ENCODE results near the gene XIRP2.

XIRP2 gene, protein sequence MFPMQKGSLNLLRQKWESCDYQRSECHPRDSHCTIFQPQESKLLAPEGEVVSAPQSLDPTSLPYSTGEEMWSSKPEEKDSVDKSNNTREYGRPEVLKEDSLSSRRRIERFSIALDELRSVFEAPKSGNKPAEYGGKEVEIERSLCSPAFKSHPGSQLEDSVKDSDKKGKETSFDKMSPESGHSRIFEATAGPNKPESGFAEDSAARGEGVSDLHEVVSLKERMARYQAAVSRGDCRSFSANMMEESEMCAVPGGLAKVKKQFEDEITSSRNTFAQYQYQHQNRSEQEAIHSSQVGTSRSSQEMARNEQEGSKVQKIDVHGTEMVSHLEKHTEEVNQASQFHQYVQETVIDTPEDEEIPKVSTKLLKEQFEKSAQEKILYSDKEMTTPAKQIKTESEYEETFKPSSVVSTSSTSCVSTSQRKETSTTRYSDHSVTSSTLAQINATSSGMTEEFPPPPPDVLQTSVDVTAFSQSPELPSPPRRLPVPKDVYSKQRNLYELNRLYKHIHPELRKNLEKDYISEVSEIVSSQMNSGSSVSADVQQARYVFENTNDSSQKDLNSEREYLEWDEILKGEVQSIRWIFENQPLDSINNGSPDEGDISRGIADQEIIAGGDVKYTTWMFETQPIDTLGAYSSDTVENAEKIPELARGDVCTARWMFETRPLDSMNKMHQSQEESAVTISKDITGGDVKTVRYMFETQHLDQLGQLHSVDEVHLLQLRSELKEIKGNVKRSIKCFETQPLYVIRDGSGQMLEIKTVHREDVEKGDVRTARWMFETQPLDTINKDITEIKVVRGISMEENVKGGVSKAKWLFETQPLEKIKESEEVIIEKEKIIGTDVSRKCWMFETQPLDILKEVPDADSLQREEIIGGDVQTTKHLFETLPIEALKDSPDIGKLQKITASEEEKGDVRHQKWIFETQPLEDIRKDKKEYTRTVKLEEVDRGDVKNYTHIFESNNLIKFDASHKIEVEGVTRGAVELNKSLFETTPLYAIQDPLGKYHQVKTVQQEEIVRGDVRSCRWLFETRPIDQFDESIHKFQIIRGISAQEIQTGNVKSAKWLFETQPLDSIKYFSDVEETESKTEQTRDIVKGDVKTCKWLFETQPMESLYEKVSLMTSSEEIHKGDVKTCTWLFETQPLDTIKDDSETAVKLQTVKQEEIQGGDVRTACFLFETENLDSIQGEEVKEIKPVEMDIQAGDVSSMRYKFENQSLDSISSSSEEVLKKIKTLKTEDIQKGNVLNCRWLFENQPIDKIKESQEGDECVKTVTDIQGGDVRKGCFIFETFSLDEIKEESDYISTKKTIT (N-terminal part only)

DNA sequence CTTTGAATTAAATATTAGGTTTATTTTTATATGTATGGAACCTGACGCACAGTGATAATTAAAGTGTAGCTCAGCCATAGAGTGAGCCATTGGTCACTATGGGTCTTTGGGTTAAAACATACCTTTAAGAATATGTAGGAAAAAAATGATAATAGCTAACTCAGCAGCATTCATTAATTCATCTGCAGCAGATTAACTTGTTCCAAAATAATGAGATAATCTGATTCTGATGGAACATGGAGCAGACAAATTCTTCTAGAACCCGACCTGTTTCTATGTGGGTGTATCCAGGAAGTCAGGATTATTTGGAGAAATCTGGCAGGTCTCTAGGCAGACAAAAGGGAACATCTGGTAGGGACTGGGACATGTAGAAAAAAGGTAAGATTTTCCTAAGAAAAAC, at the start of gene XIRP2:
TSS of gene XIRP2 (plus strand) at position 301 of the 400 bp plus-strand sequence. CDS start 15,003 bp downstream, outside the sequence.
- Histone ChIP-seq H3K4me1 (ENCODE audit: insufficient read depth, low read length) (peaks cover 6% of the 10 kb centered on the region; the same call in 1 of the 2 replicates), H3K36me3 (ENCODE audit: insufficient read depth, low read length) (no peaks in the 10 kb centered on the region), H3K9ac (ENCODE audit: low read depth, low read length) (no peak within 1 kb of the TSS), H3K9me3 (ENCODE audit: control insufficient read depth, insufficient read depth, low read length) (no peaks in the 10 kb centered on the region)

GRCh38 chr2:166841152-166841551, 47.1 kb upstream of the XIRP2 start:
- Histone ChIP-seq H3K4me1 (ENCODE audit: insufficient read depth, low read length) (peaks cover 16% of the 10 kb centered on the region; the same call in 1 of the 2 replicates), H3K9ac (ENCODE audit: low read depth, low read length) (no peak overlapping the region), H3K36me3 (ENCODE audit: insufficient read depth, low read length) (no peaks in the 10 kb centered on the region), H3K9me3 (ENCODE audit: control insufficient read depth, insufficient read depth, low read length) (no peaks in the 10 kb centered on the region)

DNA sequence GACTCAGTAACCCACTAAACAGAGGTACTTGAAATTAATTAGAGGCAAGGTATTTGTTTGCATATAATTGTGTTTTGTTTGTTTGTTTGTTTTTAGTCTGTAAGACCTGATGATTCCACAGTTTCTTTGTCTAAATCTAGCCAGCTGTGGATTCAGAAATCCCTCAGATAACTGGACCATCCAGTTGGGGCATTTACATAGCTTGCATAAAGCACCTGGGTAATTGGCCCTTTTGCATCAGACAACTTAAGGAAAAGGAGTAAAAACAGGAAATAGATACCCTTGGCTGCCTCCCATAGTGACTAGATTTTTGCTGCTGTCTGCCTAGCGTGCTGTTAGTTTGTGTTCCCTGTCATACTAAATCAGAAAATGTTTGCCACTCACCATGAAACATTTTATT, 46.6 kb upstream of the XIRP2 start:
- Histone ChIP-seq H3K9ac (ENCODE audit: low read depth, low read length) (no peak overlapping the region; the same call in 1 of the 2 replicates), H3K9me3 (ENCODE audit: control insufficient read depth, insufficient read depth, low read length) (no peaks in the 10 kb centered on the region), H3K4me1 (ENCODE audit: insufficient read depth, low read length) (peaks cover 16% of the 10 kb centered on the region; the same call in 1 of the 2 replicates), H3K36me3 (ENCODE audit: insufficient read depth, low read length) (no peaks in the 10 kb centered on the region)

- Histone ChIP-seq H3K4me1 (ENCODE audit: insufficient read depth, low read length) (peaks cover 16% of the 10 kb centered on the region; the same call in 1 of the 2 replicates), H3K9me3 (ENCODE audit: control insufficient read depth, insufficient read depth, low read length) (no peaks in the 10 kb centered on the region), H3K36me3 (ENCODE audit: insufficient read depth, low read length) (no peaks in the 10 kb centered on the region), H3K9ac (ENCODE audit: low read depth, low read length) (no peak overlapping the region)
Measured at GRCh38 chr2:166844111-166844510, 44.2 kb upstream of the XIRP2 start.

DNA sequence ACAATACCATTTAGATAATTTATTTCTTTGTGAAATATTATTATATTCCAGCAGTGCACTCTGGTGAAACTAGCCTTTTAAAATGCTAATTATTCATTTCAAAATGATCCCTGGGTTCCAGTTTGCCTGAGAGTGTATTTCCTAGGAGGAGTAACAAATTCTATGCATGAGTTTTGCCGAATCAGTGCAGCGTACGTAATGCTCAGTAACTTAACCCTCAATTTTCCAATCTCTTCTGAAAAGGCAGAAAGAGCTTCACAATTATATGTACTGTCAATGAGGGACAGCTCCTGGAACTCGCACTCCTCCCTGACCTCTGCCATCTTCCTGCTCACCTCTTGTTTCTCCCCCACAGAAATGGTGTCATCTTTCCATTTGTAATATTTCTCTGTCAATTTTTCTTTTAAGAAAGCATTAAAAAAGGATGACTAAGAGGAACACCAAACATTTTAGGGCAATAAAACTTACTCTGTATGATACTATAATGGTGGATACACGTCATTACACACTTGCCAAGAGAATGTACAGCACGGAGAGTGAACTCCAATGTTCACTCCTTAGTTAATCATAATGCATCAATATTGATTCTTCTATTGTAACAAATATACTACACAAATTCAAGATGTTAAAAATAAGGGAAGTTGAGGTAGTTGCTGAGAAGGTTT, 25.7 kb upstream of the XIRP2 start:
- Histone ChIP-seq H3K4me1 (ENCODE audit: insufficient read depth, low read length) (no peaks in the 10 kb centered on the region), H3K9ac (ENCODE audit: low read depth, low read length) (no peak overlapping the region), H3K9me3 (ENCODE audit: control insufficient read depth, insufficient read depth, low read length) (no peaks in the 10 kb centered on the region), H3K36me3 (ENCODE audit: insufficient read depth, low read length) (no peaks in the 10 kb centered on the region)

DNA sequence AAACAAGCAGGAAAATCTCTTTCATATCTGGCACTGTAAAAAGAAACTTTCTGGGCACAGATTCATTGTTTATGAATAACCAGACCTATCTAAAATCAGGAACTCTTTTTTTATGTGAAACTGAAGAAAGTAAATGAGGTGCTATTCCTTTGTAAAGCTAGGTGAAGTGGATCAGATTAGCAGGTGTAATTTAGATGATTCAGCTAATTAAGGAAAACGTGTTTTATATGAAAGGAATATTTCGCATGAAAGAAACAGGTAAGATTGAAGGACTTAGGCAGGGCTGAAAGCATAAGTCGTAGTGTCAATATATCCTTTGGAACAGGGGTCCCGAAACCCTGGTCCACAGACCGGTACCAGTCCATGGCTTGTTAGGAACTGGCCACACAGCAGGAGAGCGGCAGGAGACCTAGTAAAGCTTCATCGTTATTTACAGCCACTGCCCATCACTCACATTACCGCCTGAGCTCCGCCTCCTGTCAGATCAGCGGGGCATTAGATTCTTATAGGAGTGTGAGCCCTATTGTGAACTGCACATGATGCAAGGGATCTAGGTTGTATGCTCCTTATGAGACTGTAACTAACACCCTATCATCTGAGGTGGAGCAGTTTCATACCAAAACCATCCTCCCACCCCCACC, 20.3 kb upstream of the XIRP2 start:
- Histone ChIP-seq H3K9me3 (ENCODE audit: control insufficient read depth, insufficient read depth, low read length) (no peaks in the 10 kb centered on the region), H3K4me1 (ENCODE audit: insufficient read depth, low read length) (no peaks in the 10 kb centered on the region), H3K9ac (ENCODE audit: low read depth, low read length) (no peak overlapping the region), H3K36me3 (ENCODE audit: insufficient read depth, low read length) (no peaks in the 10 kb centered on the region)

GRCh38 chr2:166870346-166870745, 17.9 kb upstream of the XIRP2 start:
- no peaks in the 10 kb centered on the region for H3K9me3 ChIP-seq (ENCODE audit: control insufficient read depth, insufficient read depth, low read length)
- no peaks in the 10 kb centered on the region for H3K4me1 ChIP-seq (ENCODE audit: insufficient read depth, low read length)
- H3K36me3 ChIP-seq (ENCODE audit: insufficient read depth, low read length): no peaks in the 10 kb centered on the region
- no peak overlapping the region for H3K9ac ChIP-seq (ENCODE audit: low read depth, low read length)

DNA sequence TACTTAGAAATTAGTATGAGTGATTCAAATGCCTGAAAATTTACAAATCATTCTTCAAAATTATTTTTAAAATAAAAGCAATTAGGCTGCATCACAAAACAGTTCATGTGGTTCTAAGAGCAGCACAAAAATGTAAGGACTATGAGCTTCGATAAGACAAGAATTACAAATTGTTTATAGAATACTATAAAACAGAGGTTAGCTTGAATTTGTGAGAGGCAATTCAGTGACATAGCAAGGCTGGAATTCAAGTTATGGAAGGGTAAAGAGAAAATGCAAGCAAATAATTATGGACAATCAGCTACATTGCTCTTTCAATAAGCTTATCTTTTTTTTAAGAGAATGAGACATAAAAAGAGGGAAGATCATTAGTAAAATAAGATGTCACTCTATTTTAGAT, 7.1 kb upstream of the XIRP2 start:
- no peaks in the 10 kb centered on the region for H3K36me3 ChIP-seq (ENCODE audit: insufficient read depth, low read length)
- H3K9ac ChIP-seq (ENCODE audit: low read depth, low read length): no peak overlapping the region
- no peaks in the 10 kb centered on the region for H3K9me3 ChIP-seq (ENCODE audit: control insufficient read depth, insufficient read depth, low read length)
- no peaks in the 10 kb centered on the region for H3K4me1 ChIP-seq (ENCODE audit: insufficient read depth, low read length)

DNA sequence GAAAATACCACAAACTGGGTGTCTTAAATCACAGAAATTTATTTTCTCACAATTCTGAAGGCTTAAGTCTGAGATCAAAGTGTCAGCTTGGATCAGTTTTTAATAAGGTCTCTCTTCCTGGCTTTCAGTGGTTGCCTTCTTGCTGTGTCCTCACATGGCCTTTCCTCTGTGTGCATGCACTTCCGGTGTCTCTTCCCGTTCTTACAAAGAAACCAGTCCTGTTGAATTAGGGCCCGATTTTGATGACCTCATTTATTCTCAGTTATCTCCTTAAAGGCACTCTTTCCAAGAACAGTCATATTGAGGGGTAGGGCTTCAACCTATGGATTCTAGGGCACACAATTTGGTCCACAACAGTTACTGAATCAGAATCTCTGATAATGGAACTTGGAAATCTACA, 5.4 kb upstream of the XIRP2 start:
- no peaks in the 10 kb centered on the region for H3K4me1 ChIP-seq (ENCODE audit: insufficient read depth, low read length)

DNA sequence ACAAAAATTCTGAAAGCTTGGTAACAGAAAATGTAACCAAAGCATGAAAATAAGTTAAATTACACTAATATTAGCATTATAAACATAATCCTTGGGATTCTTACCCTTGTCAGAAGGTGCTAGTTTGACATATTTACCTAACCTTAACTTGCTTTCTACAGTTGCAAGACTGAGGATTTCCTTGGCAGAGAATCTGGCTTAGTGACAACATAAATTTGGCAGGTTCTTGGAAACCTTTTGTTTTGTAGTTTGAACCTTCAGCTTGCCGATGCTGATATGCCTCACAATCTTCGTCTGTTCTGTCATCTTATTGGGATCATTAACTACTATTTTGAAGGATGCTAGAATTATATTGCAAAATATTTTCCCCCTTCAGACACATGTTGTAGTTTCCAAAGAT, 3.4 kb downstream of the XIRP2 start:
- no peak overlapping the region for H3K9ac ChIP-seq (ENCODE audit: low read depth, low read length)
- H3K36me3 ChIP-seq (ENCODE audit: insufficient read depth, low read length): no peaks in the 10 kb centered on the region
- H3K9me3 ChIP-seq (ENCODE audit: control insufficient read depth, insufficient read depth, low read length): no peaks in the 10 kb centered on the region
- peaks cover 6% of the 10 kb centered on the region; the same call in 1 of the 2 replicates for H3K4me1 ChIP-seq (ENCODE audit: insufficient read depth, low read length)

More for the DNA sequence above, 5.4 kb upstream of the XIRP2 start:
- Histone ChIP-seq H3K9ac (ENCODE audit: low read depth, low read length) (no peak overlapping the region), H3K9me3 (ENCODE audit: control insufficient read depth, insufficient read depth, low read length) (no peaks in the 10 kb centered on the region), H3K36me3 (ENCODE audit: insufficient read depth, low read length) (no peaks in the 10 kb centered on the region)

DNA sequence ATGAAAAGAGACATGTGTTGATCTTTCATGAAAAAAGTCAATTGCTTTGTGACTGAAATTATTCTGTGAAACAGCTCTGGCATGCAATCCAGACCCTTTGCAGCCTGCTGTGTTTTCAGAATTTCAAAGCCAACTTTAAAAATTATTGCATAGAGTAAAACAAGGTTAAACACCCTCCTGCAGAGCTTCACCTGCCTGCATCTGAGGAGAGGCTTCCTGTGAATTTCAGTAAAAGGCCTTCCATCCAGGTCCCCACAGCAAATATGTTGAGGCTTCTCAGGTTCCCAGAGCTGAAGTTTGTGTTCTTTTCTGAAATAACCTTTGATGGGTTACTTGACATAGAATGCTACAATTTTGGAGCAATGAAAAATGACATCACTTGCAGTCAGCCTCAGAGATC, 4.1 kb downstream of the XIRP2 start:
- Histone ChIP-seq H3K9ac (ENCODE audit: low read depth, low read length) (no peak overlapping the region), H3K36me3 (ENCODE audit: insufficient read depth, low read length) (no peaks in the 10 kb centered on the region), H3K9me3 (ENCODE audit: control insufficient read depth, insufficient read depth, low read length) (no peaks in the 10 kb centered on the region), H3K4me1 (ENCODE audit: insufficient read depth, low read length) (peaks cover 6% of the 10 kb centered on the region; the same call in 1 of the 2 replicates)

- H3K4me1 ChIP-seq (ENCODE audit: insufficient read depth, low read length): peaks cover 6% of the 10 kb centered on the region; the same call in 1 of the 2 replicates
- H3K36me3 ChIP-seq (ENCODE audit: insufficient read depth, low read length): no peaks in the 10 kb centered on the region
- no peaks in the 10 kb centered on the region for H3K9me3 ChIP-seq (ENCODE audit: control insufficient read depth, insufficient read depth, low read length)
- no peak overlapping the region for H3K9ac ChIP-seq (ENCODE audit: low read depth, low read length)
Measured at GRCh38 chr2:166895243-166895642, 7.0 kb downstream of the XIRP2 start.

DNA sequence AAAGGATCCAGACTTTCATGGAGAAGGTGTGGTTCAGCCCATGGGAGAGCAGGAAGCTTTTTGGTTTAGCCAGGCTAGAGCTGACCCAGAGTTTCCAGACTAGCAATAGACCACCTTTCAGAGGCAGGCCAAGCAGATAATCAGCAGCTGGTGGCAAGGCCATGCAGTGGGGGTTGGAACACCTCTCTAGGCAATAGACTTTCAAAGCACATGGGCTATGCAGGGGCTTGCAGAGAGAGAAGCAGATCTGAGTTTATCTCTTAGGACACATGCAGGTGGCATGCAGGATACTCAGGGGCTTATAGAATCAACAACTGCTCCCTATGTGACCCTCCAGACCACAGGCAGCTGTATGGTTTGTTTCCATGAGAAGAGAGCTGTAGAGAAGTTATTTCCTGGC, 9.4 kb downstream of the XIRP2 start:
- Histone ChIP-seq H3K36me3 (ENCODE audit: insufficient read depth, low read length) (no peaks in the 10 kb centered on the region), H3K9ac (ENCODE audit: low read depth, low read length) (no peak overlapping the region), H3K4me1 (ENCODE audit: insufficient read depth, low read length) (no peaks in the 10 kb centered on the region), H3K9me3 (ENCODE audit: control insufficient read depth, insufficient read depth, low read length) (no peaks in the 10 kb centered on the region)

Data from ES-I3 (cell line).